Adrenal gland (tissue), 5 donors: Measurements from ENCODE around the gene ASB16.

ENCODE experiments used
- POLR2A ChIP-seq, 2 donors: fragments of 450-650 bp; IDR thresholded peaks; one replicate each; pipeline ENCODE4 v1.6.1; 2017; ENCODE audit warnings: antibody characterized with exemption in 2 of 2, mild to moderate bottlenecking in 2 of 2, moderate library complexity in 1 of 2
- TF ChIP-seq, protein P1 (sequence below), 6 experiments: fragments of 450-650 bp in 4 of 6; fragments of 200-600 bp in 2 of 6; sonication (generic) in 1 of 6; IDR thresholded peaks; 1 replicate in 5 of 6; 2 replicates in 1 of 6; pipeline versions ENCODE4 v1.5.1 to v1.8.0; 2016 to 2021; ENCODE audit warnings: antibody characterized with exemption in 6 of 6, mild to moderate bottlenecking in 2 of 6, moderate library complexity in 1 of 6
- donor health status: DM: no; HTN: no; CAD: no.

GRCh38 chr17:44197980-44198720 lies 27.6 kb downstream of the ASB16 start:
- no peak for TF ChIP-seq POLR2A (IDR thresholded peaks at IDR 0.05)
- TF ChIP-seq, protein P1, sequence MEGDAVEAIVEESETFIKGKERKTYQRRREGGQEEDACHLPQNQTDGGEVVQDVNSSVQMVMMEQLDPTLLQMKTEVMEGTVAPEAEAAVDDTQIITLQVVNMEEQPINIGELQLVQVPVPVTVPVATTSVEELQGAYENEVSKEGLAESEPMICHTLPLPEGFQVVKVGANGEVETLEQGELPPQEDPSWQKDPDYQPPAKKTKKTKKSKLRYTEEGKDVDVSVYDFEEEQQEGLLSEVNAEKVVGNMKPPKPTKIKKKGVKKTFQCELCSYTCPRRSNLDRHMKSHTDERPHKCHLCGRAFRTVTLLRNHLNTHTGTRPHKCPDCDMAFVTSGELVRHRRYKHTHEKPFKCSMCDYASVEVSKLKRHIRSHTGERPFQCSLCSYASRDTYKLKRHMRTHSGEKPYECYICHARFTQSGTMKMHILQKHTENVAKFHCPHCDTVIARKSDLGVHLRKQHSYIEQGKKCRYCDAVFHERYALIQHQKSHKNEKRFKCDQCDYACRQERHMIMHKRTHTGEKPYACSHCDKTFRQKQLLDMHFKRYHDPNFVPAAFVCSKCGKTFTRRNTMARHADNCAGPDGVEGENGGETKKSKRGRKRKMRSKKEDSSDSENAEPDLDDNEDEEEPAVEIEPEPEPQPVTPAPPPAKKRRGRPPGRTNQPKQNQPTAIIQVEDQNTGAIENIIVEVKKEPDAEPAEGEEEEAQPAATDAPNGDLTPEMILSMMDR (IDR thresholded peaks at IDR 0.05) = no peak
